ENCODE results near the gene HAS3.

Gene HAS3

DNA sequence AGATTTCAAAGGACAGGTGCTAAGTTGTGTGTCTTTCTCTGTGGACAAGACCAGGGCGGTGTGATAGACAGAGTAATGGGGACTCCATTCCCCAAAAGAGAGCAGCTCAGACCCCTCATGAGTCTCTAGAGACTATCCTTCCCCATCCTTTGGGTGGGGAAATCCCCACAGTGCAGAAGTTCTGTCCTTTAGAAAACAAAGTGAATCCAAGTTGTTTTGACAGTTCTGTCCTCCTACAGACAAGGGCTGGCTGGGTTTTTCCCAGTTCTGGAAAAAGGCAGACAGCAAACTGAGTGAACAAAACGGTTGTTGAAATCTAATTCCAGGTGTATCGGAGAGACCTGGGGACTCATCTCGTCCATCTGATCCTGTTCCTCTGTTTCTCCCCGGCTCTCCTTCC lies 11.0 kb upstream of the HAS3 start:
- DNase-seq = no peak

DNA sequence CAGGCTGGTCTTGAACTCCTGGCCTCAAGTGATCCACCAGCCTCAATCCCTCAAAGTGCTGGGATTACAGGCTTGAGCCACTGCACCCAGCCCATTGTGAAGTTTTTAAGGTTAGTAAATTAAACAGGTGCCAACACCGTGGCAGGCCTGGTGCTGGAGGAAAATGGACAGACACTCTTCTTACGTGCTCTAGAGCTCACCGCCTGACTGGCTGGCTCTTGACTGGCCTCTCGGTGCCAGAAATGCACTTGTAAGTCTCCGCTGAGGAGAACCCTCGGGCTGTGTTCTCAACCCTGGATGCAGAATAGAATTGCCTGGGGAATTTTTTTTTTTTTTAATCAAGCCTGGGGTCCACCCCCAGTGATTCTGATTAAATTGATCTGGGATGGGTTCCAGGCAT lies 10.3 kb upstream of the HAS3 start:
- DNase-seq = no peak

DNA sequence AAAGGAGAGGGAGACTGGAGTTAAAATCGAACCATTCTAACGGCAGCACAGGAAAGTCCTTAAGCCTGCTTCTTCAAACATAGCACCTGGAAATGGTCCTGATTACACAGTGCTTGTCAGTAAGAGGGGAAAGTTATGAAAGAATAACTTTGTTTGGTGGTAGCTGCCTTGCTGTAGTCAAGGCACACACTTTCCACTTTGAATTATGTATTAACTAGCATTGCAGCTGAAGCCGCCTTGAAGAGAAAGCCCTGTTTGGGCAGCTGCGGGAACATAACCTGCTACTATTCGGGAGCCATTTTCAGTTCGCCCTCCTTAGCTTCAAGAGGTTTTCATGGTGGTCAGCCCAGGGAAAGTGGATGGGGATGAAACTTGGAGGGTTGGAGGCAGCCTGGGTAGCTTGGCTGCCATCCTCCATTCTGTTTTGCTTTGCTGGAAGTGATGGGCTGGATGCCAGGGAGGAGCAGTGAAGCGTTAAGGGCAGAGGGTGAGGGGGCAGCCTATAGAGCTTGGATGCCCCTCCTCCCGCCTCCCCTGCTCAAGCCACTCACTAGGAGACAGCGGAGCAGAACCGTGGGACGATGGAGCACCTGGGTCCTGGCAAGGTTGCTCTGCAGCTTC lies 5.3 kb upstream of the HAS3 start:
- DNase-seq = no peak

DNA sequence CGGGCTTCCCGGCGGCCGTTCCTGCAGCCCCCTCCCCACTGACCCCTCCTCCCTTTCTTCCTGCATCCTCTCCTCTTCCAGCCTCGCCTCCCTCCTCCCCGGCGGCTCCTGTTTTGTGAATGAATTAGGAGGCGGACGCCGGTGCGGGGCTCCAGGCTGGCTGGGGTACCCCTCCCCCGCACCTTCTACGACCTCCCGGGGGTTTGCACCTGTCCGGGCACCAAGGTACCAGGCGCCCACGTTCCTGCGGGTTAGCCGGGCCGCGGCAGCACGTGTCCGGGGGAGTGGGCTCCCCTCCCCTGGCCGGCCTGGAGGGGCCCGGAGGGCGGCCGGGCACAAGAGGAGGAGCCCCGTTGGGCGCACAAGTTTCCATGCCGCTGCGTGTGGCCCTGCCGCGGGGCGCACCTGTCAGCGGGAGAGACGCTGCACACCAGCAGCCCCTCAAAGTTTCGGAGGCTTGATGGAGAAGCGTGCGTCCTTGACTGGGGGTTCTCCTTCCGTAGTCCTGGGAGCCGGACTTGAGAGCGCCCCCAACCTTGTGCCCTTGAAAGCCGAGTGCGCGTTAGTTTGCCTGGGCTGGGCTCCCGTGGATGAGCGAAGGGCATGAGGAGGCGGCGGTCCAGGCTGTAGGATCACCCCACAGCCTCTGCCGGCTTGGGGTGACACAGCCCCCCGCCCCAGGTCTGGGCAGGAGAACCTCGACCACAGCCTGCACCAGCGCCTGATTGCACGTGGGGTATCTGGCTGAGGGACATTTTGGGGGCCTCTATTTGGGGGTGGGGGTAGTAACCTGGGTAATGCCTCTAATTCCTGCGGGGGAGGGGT lies 1.2 kb downstream of the HAS3 start:
- DNase-seq = no peak

DNA sequence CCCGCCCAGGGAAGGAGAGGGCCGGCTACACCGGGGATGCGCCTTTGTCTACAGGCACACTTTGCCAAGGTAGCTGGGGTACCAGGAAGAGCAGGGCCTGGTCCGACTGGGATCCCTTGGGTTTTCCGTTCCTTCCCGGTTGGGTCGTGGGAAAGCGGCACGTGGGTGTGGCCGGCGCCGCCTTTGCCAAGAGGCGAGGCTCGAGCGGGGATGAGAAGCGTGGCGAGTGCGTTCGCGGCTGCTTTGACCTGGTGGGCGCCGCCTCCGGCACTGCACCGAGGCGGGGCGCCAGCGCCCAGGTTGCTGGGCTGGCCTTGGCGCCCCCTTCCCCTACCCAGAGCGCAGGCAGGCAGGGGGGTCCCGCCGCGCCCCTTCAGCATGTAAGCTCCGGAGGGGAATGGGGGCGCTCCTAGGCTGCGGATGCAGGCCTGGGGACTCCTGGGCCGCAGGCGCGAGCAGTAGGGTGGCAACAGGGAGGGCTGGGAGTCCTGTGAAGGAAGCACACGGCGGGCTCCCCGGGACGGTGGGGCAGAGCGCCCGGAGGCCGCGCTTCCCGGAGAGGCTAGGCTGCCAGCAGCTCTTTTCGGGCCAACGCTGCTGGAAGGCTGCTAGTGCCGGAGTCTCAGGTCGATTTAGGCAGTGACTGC lies 2.0 kb downstream of the HAS3 start:
- no peak for DNase-seq

DNA sequence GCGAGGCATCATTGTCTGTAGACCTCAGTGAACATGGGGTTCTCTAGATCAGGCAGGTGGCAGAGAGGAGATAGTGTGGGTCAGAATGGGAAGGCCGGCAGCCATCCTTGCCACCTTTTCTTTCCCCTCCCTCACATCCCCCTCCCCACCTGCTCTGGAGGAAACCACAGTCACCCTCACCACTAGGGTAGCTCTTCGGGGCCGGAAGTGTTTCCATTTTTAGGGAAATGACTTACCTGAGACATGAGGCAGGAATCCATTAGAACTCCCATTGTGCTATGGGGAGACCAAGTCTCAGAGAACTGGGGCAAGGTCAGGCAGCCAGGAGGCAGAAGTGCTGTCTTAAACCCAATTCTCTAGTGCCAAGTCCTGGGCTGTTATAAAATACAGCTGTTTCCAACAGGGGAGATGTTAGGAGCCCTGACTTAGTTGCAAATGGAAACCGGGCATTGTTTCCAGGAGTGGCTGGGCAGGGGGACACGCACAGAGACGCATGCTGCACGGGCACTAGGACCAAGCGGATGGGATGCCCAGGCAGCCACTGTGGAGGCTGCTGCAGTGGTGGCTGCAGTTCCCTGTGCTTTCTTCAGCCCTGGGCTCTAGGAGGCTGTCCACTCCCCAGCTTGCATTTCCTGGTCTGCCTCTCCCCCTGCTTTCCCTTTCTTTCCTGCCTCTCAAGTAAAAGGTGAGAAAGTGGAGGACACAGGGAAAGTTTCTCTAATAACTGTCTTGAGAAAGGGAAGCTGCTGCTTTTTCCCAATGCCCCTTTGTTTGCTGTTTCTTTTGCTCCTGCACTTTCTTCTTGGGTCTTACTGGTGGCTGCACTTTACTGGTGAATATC lies 2.8 kb downstream of the HAS3 start:
- no peak for DNase-seq

DNA sequence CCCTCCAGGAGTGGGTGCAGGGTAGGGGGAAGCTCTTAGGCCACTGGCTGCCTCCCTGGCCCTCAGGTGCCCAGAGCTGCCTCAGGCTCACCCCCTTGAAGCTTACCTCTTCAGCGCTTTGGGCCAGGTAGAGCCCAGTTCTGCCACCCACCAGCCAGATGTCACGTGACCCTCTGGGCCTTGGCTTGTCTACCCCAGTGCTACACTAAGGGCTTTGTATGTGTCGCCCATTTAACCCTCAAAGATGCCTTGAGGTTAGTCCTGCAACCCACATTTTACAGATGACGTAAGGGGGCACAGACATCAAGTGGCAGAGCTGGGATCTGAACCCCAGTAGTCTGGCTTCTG lies 3.4 kb downstream of the HAS3 start:
- no peak for DNase-seq

DNA sequence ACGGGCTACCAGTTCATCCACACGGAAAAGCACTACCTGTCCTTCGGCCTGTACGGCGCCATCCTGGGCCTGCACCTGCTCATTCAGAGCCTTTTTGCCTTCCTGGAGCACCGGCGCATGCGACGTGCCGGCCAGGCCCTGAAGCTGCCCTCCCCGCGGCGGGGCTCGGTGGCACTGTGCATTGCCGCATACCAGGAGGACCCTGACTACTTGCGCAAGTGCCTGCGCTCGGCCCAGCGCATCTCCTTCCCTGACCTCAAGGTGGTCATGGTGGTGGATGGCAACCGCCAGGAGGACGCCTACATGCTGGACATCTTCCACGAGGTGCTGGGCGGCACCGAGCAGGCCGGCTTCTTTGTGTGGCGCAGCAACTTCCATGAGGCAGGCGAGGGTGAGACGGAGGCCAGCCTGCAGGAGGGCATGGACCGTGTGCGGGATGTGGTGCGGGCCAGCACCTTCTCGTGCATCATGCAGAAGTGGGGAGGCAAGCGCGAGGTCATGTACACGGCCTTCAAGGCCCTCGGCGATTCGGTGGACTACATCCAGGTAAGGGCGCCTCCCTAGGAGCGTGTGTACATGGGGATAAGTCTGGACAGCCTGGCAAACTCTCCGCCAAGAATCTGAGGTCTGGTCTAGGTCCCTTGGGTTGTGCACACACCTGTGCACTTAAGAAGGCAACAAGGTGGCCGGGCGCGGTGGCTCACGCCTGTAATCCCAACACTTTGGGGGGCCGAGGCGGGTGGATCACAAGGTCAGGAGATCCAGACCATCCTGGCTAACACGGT lies 4.2 kb downstream of the HAS3 start:
- no peak for DNase-seq

DNA sequence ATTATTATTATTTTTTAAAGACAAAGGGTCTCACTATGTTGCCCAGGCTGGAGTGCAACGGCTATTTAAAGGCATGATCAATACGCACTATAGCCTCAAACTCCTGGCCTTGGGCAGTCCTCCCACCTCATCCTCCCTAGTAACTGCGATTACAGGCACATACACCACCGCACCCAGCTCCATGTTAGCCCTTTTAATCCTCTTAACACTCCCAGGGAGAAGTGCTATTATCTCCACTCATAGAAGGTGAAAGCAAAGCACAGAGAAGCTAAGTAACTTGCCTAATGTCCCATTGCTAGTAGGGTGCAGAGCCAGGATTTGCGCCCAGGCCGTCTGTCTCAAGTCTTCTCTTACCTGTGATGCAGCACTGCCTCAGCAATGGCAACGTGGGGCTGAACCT lies 5.0 kb downstream of the HAS3 start:
- DNase-seq = no peak

DNA sequence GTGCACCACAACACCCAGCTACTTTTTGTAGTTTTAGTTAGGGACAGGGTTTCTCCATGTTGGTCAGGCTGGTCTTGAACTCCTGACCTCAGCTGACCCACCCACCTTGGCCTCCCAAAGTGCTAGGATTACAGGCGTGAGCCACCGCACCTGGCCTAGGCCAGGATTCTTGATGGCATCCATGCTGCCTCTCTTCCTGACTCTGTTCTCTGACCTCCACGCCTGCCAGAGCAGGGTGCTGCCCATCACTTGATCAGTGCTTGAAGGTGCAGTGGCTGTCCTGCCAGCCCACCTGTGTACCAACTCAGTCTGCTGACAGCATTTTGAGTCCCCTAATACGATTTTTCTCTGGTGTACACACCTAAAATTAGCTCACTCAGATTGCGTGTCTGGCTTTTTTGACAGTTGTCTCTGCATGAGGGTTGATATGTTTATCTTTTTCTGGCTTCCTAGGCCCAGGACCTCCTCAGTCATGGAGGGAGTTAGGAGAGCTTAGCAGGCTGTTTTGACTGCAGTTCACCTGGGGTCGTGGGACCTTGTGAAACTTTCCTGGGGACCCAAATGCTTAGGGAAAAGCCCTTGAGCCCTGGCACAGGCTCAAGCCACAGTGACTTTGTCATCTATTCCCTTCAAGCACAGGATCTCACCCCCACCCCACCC lies 5.9 kb downstream of the HAS3 start:
- DNase-seq = no peak

DNA sequence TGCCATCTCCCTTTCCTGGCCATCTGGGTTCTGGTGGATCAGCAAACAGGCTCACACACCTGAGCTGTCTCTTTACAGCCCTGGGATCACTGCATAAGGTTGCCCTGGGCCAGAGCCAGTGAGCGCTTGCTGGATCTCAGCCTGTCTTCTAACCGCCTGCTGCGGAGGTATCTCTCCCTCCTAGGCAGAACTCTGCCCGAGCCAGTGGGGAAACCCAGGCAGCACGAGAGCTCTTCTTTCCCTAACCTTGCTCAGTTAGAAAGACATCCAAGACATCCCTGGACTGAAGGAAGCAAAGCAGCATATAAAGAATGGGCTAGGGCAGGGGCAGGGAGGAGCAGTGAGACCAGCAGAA lies 6.4 kb downstream of the HAS3 start:
- no peak for DNase-seq

DNA sequence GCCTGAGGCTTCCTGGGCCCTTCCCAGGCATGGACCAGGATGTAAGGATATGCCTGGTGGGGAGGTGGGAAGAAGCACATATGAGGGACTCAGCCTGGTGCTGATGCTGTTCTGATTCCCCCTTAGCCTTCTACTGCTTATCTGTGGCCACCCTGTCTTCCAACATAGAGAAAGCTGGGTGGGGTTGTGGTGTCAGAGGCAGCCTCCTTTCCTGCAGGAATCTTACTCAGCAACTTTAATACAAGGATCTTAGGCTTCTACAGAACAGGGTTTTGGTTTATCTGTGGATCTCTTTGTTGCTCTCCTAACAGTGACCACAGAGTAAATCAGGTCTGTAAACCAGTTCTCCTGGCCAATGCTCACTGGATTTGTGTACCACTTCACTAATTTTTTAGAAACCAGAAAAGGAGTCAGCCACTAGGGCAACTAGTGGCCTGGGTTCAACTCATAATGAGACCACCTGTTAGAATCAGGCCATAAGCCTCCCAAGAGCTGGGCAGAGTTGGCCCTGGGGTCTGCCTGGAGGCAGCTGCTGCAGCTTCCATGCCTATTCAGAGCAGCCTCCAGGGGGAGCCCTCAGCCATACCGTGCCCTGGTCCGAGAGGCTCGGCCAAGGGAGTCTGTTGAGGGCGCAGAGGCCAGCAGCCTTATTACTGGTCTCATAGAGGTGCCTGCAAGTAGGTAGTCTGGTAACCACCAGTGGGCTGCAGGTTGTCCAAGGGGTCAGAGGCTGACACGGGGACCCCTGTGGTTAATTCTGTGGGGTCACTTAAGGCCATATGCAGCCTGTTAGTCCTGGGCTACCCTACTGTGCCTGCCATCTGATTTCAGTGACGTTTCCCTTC lies 7.1 kb downstream of the HAS3 start:
- peak; percentile 64 for DNase-seq

DNA sequence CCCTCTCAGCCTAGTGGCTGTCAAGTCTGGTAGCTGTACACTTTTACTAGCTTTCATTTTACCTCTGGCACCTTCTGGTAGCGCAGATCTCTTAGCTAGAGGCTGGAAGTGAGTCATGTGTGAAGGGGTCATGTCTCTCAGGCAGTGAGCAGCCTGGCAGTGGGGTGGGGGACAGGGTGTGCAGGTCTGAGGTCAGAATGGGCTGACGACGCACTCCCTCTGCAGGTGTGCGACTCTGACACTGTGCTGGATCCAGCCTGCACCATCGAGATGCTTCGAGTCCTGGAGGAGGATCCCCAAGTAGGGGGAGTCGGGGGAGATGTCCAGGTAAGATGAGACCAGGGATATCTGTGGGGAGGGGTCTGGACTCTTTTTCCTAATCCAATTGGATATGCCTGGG lies 7.8 kb downstream of the HAS3 start:
- DNase-seq = no peak

DNA sequence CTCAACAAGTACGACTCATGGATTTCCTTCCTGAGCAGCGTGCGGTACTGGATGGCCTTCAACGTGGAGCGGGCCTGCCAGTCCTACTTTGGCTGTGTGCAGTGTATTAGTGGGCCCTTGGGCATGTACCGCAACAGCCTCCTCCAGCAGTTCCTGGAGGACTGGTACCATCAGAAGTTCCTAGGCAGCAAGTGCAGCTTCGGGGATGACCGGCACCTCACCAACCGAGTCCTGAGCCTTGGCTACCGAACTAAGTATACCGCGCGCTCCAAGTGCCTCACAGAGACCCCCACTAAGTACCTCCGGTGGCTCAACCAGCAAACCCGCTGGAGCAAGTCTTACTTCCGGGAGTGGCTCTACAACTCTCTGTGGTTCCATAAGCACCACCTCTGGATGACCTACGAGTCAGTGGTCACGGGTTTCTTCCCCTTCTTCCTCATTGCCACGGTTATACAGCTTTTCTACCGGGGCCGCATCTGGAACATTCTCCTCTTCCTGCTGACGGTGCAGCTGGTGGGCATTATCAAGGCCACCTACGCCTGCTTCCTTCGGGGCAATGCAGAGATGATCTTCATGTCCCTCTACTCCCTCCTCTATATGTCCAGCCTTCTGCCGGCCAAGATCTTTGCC lies 9.0 kb downstream of the HAS3 start:
- no peak for DNase-seq

DNA sequence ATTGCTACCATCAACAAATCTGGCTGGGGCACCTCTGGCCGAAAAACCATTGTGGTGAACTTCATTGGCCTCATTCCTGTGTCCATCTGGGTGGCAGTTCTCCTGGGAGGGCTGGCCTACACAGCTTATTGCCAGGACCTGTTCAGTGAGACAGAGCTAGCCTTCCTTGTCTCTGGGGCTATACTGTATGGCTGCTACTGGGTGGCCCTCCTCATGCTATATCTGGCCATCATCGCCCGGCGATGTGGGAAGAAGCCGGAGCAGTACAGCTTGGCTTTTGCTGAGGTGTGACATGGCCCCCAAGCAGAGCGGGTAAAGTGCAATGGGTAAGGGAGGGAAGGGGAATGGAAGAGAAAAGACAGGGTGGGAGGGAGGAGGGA lies 9.5 kb downstream of the HAS3 start:
- DNase-seq = no peak

DNA sequence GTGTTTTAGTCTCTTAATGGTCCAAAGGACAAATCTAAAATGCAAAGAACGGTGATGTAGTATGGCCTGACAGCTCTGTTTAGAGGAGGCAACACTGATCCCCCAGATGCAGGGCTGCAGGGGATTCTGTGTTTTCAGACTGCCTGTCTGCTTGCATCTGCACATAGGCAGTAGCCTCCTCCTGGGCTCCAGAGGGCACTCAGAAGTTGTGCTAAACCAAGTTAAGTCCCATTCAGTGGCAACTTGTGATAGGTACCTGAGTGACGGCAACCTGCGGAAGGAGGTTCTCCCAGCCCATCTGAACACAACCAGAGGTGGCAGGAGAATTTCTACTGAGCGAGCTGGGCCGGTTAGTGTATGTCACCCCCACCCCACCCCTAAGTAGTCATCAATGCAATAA lies 9.9 kb downstream of the HAS3 start:
- DNase-seq = no peak

DNA sequence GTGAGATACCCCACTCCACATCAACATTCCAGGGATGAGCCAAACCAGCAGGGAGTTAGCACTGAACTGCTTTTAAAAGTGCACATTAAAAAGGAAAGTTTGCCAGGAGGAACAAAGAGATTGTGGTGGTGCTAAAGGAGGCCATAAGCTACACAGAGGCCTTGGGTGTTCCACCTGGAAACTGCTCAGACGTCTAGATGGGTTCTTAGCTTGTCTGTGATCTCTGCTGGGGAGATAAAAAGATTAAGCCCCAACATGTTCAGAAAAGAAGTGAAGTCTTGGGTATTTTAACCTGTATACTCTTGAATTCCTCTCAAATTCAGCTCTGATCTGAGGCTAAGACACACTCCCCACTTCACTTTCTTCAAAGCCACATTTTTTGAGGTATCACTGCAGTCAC lies 10.4 kb downstream of the HAS3 start:
- DNase-seq = no peak

DNA sequence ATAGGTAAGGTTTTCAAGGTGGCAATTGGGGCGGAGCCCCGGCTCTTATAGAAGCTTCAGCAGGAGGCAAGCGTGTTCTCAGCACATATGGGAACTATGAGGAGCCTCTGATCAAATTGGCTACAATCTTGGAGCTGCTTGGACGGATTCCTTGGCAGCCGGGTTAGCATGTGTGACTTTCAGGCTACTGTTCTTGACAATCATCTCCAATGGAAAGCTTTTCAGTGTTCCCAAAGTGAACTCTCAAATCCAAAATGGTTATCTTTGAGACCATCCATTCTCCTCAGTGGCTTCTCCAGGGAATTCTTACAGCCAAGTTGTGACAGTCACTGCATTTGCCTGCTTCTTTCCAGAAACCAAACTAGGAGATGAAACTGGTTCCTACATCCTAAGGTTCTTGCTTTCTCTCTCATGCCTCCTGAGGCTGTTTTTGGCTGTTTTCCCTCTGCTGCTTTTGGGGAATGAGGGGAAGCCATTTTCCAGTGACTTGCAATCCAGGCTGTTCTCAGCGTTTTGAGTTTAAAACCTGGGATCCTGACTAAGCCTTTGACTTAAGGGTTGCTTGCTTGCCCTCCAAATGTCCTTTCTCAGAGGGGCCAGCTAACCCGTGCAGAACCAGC lies 10.9 kb downstream of the HAS3 start:
- no peak for DNase-seq

DNA sequence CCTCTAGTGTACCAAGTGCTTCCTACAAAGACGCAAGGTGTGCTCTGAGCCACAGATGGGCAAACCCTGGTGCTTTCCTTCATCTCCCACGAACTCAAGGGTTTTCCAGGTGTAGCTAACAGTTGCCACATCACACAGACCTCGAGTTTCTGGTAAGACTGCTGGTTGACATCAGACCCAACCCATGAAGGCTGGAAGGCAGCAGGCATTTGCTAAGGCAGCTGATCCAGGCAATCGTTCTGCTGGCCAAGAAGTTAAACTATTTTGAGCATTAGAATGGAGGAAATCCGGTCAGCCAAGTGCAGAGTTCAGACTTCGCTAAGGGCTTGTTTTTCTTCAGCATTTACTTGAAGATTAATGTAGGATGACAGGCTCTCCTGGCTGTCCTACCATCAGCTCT lies 11.5 kb downstream of the HAS3 start:
- DNase-seq = no peak

DNA sequence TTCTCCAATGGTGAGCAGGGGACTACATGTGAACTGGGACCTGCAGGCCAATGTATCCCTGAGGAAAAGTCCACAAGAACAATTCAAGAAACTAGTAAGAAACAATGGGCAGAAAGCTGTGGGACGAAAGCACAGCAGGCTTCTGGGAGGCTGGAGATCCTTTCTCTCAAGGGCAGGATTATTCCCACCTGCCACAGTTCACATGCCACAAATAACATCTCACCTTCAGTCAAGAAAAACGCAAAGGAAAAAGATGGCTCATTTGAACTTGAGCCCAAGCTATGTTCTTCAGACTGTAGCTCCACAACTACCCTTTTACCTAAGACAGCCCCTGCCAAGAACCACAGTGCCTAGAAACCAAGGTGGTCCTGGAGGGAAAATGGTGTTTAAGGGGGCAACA lies 13.0 kb downstream of the HAS3 start:
- no peak for DNase-seq

All from stimulated activated CD4-positive, alpha-beta T cell treated with anti-CD3 and anti-CD28 coated beads, Interleukin-4, amount 100 ng/mL, for 1 hour (primary cell).